HG03558 (cell line): Measurements from ENCODE around the gene FRY.

Experiments
- ATAC-seq: cut with Tn5 transposase; IDR thresholded peaks from one replicate; pipeline ENCODE4 v1.9.1; 2021; ENCODE audit warnings: moderate number of reproducible peaks; ENCODE audit not compliant: unreplicated experiment; ENCODE audit errors: extremely low read depth

The FRY gene

DNA sequence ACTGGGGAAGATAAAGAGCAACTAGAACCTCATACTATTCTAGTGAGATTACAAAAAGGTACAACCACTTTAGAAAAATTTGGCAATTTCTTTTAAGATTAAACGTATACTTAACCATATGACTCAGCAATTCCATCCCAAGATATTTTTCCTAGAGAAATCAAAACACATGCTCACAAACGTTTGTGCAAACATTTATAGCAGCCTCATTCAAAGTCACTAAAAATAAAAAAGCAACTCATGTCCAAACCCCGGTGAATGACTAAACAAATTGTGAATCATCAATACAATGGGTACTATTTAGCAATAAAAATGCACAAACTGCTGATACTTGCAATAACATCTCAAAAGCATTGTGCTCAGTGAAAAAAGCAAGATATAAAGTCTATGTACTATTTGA, 121.5 kb downstream of the FRY start:
- no peak for ATAC-seq

DNA sequence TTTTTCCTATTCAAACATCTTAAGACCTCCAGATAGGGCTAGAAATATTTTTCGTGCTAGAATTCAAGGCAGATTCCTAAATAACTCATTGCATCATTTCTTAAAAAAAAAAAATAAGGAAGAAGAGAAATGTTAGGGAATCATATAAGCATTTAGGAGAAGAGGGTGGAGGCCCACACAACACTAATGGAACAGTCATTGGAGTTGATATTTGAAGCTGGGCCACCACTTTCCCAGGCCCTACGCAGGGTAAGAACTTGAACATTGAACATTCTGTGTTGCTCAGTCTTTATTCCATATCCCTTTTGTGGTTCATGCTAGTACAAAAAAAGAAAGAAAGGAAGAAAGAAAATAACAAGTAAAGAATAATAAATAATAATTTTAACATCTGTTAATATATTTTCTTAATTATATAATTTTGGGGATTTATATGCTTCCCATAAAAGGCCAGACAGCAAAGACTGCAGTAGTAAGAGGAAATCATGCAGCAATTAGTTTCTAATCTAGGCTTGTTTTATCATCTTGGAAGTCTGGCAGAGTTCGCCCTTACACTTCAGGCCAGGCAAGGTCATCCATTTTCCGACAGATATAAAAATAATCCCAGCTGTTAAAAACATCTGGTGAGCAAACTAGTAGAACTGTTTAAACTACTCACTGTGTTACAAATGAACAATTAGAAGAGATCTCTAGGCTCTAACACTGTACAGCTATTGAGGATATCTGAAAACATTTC, 127.7 kb downstream of the FRY start:
- no peak for ATAC-seq

DNA sequence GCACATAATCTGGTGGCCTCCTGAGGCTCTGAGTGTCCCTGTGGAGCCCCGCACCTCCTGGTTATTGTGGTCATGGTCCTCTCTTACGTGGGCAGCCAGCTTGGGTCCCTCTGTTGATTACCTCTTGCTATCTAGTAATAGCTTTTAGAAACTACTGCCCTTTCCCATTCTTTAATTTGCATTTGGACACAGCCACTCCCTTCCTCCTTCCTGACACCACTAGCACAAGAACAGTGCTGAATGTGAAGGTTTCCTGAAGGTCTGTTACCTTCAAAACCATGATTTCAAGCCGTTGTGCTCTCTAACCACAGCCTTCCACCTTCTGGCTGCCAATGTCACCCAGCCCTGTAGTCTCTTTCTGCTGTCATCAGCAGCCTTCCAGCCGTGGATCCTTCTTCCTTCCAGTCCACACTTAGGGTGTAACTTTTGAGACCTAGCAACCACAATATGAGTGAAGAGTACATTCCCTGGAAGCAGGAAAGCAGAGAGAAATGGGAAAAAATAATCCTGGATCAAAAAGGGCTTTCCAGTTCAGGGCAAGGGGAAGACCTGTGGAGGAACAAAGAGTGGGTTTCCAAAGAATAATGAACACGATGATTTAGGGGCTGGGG, 130.9 kb downstream of the FRY start:
- no peak for ATAC-seq

DNA sequence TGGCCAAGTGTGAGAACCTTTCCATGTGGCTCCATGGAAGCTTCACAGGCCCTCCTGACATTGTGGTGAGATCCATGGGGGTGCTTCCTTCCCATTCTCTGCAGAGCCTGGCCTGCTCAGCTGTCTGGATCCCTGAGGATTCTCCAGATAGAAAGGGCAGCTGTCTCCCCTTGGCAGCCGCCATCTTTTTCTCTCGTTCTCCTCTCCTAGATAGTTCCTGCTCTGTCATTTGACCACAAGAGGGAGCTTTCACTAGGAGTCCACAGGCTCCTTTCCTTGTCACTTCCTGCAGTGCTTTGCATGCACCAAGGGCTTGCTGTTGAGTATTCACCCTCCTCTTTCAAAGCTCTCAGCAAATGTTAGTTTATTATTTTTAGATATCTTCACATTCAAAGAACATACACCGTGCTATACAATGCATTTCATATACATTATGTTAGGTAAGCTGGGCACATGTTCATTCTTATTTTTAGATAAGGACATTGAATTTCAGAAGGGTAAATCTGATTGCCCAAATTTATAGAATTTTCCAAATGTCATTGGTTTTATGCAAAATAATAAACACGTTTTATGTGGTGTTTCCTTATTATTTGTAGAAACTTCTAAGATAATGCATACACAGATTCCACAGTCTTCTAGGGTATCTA, 133.2 kb downstream of the FRY start:
- no peak for ATAC-seq

DNA sequence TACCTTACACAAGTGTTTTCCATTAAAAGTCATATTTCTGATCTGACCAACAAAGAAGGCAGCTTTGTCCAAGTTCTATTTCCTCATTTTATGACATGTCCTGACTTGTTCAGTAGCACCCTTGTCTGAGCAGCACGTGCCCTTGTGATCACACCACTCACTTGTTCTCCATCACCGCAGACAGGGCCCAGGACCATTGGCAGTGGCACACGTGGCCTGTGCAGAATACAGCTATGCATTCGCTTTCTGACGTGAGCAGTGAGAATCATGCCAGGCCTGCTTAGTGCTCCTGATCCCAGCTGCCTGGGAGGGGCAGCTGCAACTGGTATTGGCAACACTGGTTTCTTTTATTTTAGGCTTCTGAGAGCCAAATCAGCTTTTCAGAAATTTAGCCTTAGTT, 134.2 kb downstream of the FRY start:
- ATAC-seq, result no peak

DNA sequence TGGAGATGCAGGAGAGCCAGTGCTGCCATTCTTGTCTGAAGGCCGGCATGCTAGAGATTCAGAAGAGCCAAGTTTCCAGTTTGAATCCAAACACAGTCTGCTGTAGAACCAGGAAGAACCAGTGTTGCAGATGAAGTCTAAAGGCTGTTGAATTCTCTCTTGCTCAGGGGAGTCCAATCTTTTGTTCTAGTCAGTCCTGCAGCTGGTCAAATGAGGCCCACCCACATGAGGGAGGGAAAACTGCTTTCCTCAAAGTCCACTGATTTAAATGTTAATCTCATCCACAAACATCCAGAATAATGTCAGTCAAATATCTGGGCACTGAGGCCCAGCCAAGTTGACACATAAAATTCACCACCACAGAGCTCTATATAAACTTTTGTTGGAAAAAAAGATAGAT, 136.6 kb downstream of the FRY start:
- no peak for ATAC-seq

DNA sequence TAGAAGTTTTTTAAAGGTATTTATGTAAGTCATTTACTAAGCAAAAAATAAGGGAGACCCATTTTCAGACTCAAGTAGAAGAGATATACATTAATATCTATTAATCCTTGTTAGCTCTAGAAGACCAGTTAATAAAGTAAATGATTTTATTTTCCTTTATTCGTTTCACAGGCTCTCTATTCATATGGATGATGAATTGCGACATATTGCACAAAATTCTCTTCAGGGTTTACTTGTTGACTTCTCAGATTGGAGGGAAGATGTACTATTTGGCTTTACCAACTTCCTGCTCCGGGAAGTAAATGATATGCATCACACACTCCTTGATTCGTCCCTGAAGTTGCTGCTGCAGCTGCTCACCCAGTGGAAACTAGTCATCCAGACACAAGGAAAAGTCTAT, 139.3 kb downstream of the FRY start:
- ATAC-seq, result no peak

DNA sequence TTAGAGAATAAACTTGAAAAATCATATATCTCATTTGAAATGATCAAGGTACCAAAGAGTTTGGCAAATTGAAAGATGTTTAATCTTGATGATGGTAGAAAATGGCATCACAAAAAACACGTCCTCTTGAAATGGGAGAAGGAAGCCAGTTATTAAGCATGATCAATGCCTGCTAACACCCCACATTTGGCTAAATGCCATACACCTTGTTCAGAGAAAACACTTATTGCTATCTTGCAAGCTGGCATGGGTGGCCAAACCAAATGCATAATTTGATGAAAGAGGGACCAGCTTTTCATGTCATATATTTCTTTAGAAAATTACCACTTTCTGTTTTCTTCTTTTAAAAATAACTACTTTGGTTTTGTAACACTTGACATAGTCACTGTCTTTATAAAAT, 142.3 kb downstream of the FRY start:
- no peak for ATAC-seq

DNA sequence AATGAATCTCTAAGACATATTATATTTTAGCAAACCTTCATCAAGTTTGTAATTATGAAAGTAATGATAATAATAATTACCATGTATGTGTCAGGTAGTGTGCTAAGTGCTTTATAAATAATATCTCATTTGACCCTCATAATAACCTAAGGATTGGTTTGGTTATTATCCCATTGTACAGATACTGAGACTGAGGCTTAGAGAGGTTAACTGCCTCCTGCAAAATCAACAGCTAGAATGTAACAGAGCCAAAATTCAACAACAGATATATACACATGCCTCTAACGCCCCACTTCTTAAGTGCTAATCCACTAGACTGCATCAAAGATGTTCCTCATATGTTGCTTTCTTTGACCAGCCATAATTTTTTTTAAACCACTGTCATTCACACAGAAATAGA, 142.8 kb downstream of the FRY start:
- ATAC-seq, result no peak

DNA sequence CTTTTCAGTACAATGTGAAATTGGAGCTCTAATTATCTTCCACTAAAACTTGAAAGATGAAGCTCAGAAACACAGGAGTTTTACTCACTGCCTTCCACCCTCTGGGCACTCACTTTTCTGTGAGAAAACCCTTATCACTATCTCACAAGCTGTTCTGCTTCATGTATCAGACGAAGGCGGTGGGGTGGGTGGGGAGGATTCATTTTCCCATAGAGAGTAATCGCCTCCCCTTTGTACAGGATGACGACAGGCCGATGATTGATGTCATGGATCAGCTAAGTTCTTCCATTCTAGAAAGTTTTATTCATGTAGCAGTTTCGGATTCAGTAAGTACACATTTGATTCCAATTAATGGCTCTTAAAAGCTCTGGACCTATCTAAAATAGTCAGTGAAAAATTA, 143.7 kb downstream of the FRY start:
- no peak for ATAC-seq

GRCh38 chr13:32175943-32176342, 144.4 kb downstream of the FRY start:
- no peak for ATAC-seq

DNA sequence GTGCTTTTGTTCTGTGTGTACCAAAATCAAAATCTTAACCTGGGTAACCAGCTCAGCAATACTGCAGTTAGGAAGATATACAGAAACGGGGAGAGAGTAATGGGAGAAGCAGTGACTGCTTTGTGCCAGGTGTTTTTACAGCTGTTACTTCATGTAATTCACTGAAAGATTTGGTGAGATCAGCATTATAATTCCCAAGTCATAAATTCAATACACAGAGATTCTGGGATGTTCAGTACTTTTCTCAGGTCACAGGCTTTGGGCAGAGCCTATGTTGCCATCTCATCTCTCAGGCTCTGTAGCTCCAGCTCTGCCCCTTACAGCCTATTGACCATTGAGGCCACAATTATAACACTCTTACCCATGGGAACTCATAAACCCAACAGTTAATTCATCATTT, 145.1 kb downstream of the FRY start:
- no peak for ATAC-seq

DNA sequence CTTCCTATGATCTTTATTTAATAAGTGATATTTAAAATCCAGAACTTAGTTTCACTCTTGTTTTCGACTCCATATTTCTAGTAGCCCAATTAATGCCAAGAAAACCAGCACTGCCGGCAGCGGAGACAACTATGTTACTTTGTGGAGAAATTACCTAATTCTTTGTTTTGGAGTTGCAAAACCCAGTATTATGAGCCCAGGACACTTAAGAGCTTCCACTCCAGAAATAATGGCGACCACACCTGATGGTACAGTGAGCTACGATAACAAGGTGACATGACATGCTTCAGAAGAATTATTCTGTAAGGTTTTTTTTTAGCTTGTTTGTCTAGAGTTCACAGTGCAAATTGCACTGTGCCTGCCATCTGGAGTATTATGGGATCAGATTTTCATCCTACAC, 147.2 kb downstream of the FRY start:
- ATAC-seq, result no peak

- ATAC-seq, result no peak
These were observed 148.1 kb downstream of the FRY start for GRCh38 chr13:32179708-32180107.

DNA sequence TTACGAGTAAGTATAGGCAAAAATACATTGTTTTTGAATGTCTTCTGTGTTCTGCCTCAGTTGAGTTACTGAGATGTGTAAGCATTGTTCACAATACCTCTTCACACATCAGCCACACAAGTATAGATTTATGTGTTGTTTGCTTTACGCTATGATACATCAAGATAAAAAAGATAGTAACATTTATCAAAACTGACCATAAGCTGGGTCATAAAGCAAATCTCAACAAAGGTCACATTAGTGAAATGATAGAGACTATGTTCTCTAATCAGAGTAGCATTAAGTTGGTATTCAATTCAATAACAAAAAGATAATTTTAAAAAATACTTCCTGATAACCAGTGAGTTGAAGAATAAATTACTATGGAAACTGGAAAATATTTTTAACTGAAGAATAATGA, 156.1 kb downstream of the FRY start:
- no peak for ATAC-seq

- no peak for ATAC-seq
These were observed 160.0 kb downstream of the FRY start for GRCh38 chr13:32191452-32191998.

- ATAC-seq, result no peak
These were observed 164.1 kb downstream of the FRY start for GRCh38 chr13:32195713-32196112.

- no peak for ATAC-seq
These were observed 167.6 kb downstream of the FRY start for GRCh38 chr13:32199168-32199567.

- ATAC-seq, result no peak
These were observed 169.2 kb downstream of the FRY start for GRCh38 chr13:32200741-32201140.

GRCh38 chr13:32201809-32202208, 170.2 kb downstream of the FRY start:
- ATAC-seq, result no peak

DNA sequence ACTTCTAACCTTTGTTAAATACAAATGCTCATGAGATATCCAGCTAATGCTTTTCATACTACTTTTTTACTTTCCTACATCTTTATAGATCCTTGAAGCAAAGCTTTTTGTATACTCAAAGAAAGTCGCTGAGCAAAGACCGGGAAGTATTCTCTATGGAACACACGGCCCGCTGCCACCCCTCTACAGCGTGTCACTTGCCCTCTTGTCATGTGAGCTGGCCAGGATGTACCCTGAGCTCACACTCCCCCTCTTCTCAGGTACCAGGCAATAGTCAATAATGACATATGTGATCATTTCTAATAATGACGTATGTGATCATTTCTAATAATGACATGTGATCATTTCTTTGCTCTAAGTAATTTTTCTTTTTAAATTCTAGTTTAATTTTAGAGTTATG, 170.7 kb downstream of the FRY start:
- ATAC-seq, result no peak

DNA sequence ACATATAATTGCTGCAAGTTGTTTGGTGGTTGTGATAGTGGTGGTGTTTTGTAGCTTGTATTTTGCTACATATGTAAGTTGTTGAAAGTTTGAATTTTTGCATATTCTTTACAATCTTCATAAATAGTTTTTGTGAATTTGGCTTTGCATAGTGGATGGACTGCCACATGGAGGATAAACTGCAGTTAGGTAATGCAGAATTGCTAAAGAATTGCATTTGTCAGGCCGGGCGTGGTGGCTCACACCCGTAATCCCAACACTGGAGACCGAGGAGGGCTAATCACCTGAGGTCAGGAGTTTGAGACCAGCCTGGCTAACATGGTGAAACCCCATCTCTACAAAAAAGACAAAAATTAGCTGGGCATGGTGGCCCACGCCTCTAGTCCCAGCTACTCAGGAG, 171.6 kb downstream of the FRY start:
- ATAC-seq, result no peak
